Cardiac fibroblast (primary cell): ENCODE results near the gene DNASE1L2.

ENCODE experiments used
- DNase-seq, 2 donors: peaks; one replicate each; pipeline versions ENCODE4 v3.0.0 to v3.0.0-alpha.2; 2010; ENCODE audit warnings: low read depth in 2 of 2
- H3K4me3 ChIP-seq, 2 donors: replicated peaks in 1 of 2; 1 replicate in 1 of 2; 2 replicates in 1 of 2; pipeline ENCODE4 v1.5.1; 2011; ENCODE audit warnings: low read depth in 2 of 2, low read length in 2 of 2, mild to moderate bottlenecking in 2 of 2, moderate library complexity in 1 of 2
- CTCF ChIP-seq: IDR thresholded peaks from one replicate; pipeline ENCODE4 v1.5.1; 2011; ENCODE audit warnings: low read depth, mild to moderate bottlenecking, low read length, inconsistent platforms

Gene DNASE1L2

GRCh38 chr16:2284797-2285576, 48.7 kb downstream of the DNASE1L2 start:
- H3K4me3 ChIP-seq: no peak overlapping the region
- no peak for DNase-seq
- TF ChIP-seq CTCF: no peak

- no peak for TF ChIP-seq CTCF
- no peak overlapping the region for H3K4me3 ChIP-seq
- no peak for DNase-seq
Observed at GRCh38 chr16:2285731-2286191, 49.5 kb downstream of the DNASE1L2 start.

GRCh38 chr16:2286550-2286949, 50.3 kb downstream of the DNASE1L2 start:
- TF ChIP-seq CTCF: no peak
- H3K4me3 ChIP-seq: no peak overlapping the region
- DNase-seq: no peak

- DNase-seq: no peak
- no peak overlapping the region for H3K4me3 ChIP-seq
- TF ChIP-seq CTCF: no peak
Observed at GRCh38 chr16:2287916-2288547, 51.8 kb downstream of the DNASE1L2 start.
